Liver (tissue), 9 donors: ENCODE measurements around the gene WFDC12. TPM values are rescaled to one million over a fixed set of nuclear protein-coding genes. Genes with fewer than 3 reads are reported as not detected.

Source experiments
- DNase-seq: peaks from one replicate; pipeline ENCODE4 v3.0.0-alpha.2; 2017; ENCODE audit warnings: low spot score
- H3K27ac ChIP-seq, 2 donors: one replicate each; pipeline ENCODE4 v1.7.0; 2013; ENCODE audit warnings: inconsistent platforms in 2 of 2, low read length in 2 of 2, control low read depth in 1 of 2, low read depth in 1 of 2, mild to moderate bottlenecking in 1 of 2
- H3K27me3 ChIP-seq, 4 donors: one replicate each; pipeline versions ENCODE4 v1.6.1 to v1.7.0; 2013; ENCODE audit warnings: low read length in 3 of 4, inconsistent platforms in 1 of 4, mild to moderate bottlenecking in 1 of 4, moderate library complexity in 1 of 4; ENCODE audit not compliant: control insufficient read depth in 4 of 4, insufficient read depth in 4 of 4
- H3K36me3 ChIP-seq, 4 donors: one replicate each; pipeline versions ENCODE4 v1.6.1 to v1.7.0; 2013; ENCODE audit warnings: low read length in 3 of 4, mild to moderate bottlenecking in 3 of 4, low read depth in 1 of 4, moderate library complexity in 1 of 4; ENCODE audit not compliant: control insufficient read depth in 4 of 4, insufficient read depth in 3 of 4
- H3K4me1 ChIP-seq, 4 donors: one replicate each; pipeline versions ENCODE4 v1.6.1 to v1.7.0; 2013; ENCODE audit warnings: low read length in 3 of 4, mild to moderate bottlenecking in 3 of 4, moderate library complexity in 1 of 4; ENCODE audit not compliant: control insufficient read depth in 4 of 4, insufficient read depth in 4 of 4
- H3K4me3 ChIP-seq, 3 donors: one replicate each; pipeline versions ENCODE4 v1.6.1 to v1.7.0; 2013; ENCODE audit warnings: low read length in 3 of 3, control low read depth in 1 of 3, low read depth in 1 of 3, mild to moderate bottlenecking in 1 of 3
- H3K9ac ChIP-seq, 2 donors: one replicate each; pipeline ENCODE4 v1.7.0; 2013; ENCODE audit warnings: low read length in 2 of 2, mild to moderate bottlenecking in 2 of 2, moderate library complexity in 2 of 2, control low read depth in 1 of 2, low read depth in 1 of 2
- H3K9me3 ChIP-seq, 4 donors: one replicate each; pipeline versions ENCODE4 v1.6.1 to v1.7.0; 2013; ENCODE audit warnings: low read length in 3 of 4; ENCODE audit not compliant: control insufficient read depth in 4 of 4
- CTCF ChIP-seq: fragments of 150-350 bp; IDR thresholded peaks from 2 replicates; pipeline ENCODE4 v1.5.1; 2017; ENCODE audit warnings: improper control_type of control experiment, low read depth, low read length; ENCODE audit not compliant: missing input control
- EGR1 ChIP-seq, 2 donors: IDR thresholded peaks; 2 replicates each; pipeline ENCODE4 v1.6.1; 2016 to 2018; ENCODE audit warnings: antibody characterized with exemption in 2 of 2, low read depth in 2 of 2
- FOXA2 ChIP-seq: IDR thresholded peaks from 2 replicates; pipeline ENCODE4 v1.6.1; 2016; ENCODE audit warnings: antibody characterized with exemption
- GABPA ChIP-seq, 2 donors: IDR thresholded peaks in 1 of 2; conservative IDR thresholded peaks in 1 of 2; 2 replicates each; pipeline ENCODE4 v1.6.1; 2016; ENCODE audit warnings: antibody characterized with exemption in 2 of 2, mild to moderate bottlenecking in 1 of 2, moderate library complexity in 1 of 2
- HNF4A ChIP-seq, 2 donors: conservative IDR thresholded peaks; 2 replicates each; pipeline ENCODE4 v1.6.1; 2016; ENCODE audit warnings: antibody characterized with exemption in 2 of 2, mild to moderate bottlenecking in 2 of 2
- HNF4G ChIP-seq: IDR thresholded peaks from 2 replicates; pipeline ENCODE4 v1.6.1; 2016; ENCODE audit warnings: antibody characterized with exemption
- JUND ChIP-seq, 2 donors: IDR thresholded peaks; 2 replicates each; pipeline ENCODE4 v1.6.1; 2016; ENCODE audit warnings: antibody characterized with exemption in 2 of 2
- MAX ChIP-seq: IDR thresholded peaks from 2 replicates; pipeline ENCODE4 v1.6.1; 2016; ENCODE audit warnings: antibody characterized with exemption
- NR2F2 ChIP-seq: IDR thresholded peaks from 2 replicates; pipeline ENCODE4 v1.6.1; 2016; ENCODE audit warnings: antibody characterized with exemption
- RAD21 ChIP-seq, 2 donors: IDR thresholded peaks; 2 replicates each; pipeline ENCODE4 v1.6.1; 2016; ENCODE audit warnings: antibody characterized with exemption in 2 of 2, mild to moderate bottlenecking in 2 of 2
- REST ChIP-seq: IDR thresholded peaks from 2 replicates; pipeline ENCODE4 v1.6.1; 2016; ENCODE audit warnings: antibody characterized with exemption, mild to moderate bottlenecking
- SP1 ChIP-seq: IDR thresholded peaks from 2 replicates; pipeline ENCODE4 v1.6.1; 2018; ENCODE audit warnings: antibody characterized with exemption, mild to moderate bottlenecking
- TAF1 ChIP-seq: conservative IDR thresholded peaks from 2 replicates; pipeline ENCODE4 v1.6.1; 2016; ENCODE audit warnings: antibody characterized with exemption, mild to moderate bottlenecking
- YY1 ChIP-seq: IDR thresholded peaks from 2 replicates; pipeline ENCODE4 v1.6.1; 2016; ENCODE audit warnings: antibody characterized with exemption, mild to moderate bottlenecking
- ZBTB33 ChIP-seq: IDR thresholded peaks from 2 replicates; pipeline ENCODE4 v1.6.1; 2016; ENCODE audit warnings: antibody characterized with exemption
- WGBS: extraction: QIAGEN DNeasy Blood & Tissue Kit; methylation state at CpG from one replicate; pipeline ENCODE4 v1.1.7; 2013; 5-methylcytosine and 5-hydroxymethylcytosine counted together
- polyA plus RNA-seq, 2 donors: library from polyadenylated mRNA; stranded (reverse) in 1 of 2; unstranded in 1 of 2; fragments of 200-250 nt in 1 of 2; fragments of >200 nt in 1 of 2; fragmentation: Nextera tagmentation in 1 of 2; extraction: Ambion mirVana in 1 of 2; gene quantifications; one replicate each; pipeline versions ENCODE4 v1.2.1 to v1.2.3, GENCODE V29; 2013 to 2015
- total RNA-seq, 2 donors: library from RNA; depleted of rRNA; stranded (reverse); fragments of >200 nt; gene quantifications; one replicate each; pipeline ENCODE4 v1.2.3, GENCODE V29; 2014
- donor health status: healthy.
- donor health status: healthy.
- donor health status: healthy.
- donor health status: healthy.
- donor health status: healthy.

The WFDC12 gene
- total and polyA plus RNA-seq, 4 donors: not detected

- TF ChIP-seq RAD21 (IDR thresholded peaks at IDR 0.05): no peak
- no peak for TF ChIP-seq CTCF
- no peak for TF ChIP-seq SP1
- TF ChIP-seq YY1: no peak
- no peak for TF ChIP-seq MAX
- no peak for TF ChIP-seq NR2F2
- TF ChIP-seq TAF1: no peak
- TF ChIP-seq GABPA (IDR thresholded peaks at IDR 0.05 in 1 of 2, conservative IDR thresholded peaks at IDR 0.05 in 1 of 2): no peak
- no peak for TF ChIP-seq JUND (IDR thresholded peaks at IDR 0.05)
- no peak for TF ChIP-seq HNF4A (conservative IDR thresholded peaks at IDR 0.05)
- no peak for TF ChIP-seq EGR1 (IDR thresholded peaks at IDR 0.05; ENCODE audit: low read depth in 2 of 2)
- TF ChIP-seq ZBTB33: no peak
- no peak for TF ChIP-seq FOXA2
- TF ChIP-seq REST: no peak
- H3K9me3 ChIP-seq: no peaks in the 10 kb centered on the region
- no peaks in the 10 kb centered on the region for H3K27me3 ChIP-seq
- WGBS: 86% methylated on average over 2 of the region's 2 CpGs
- peaks cover 4 to 11% (median 7%) of the 10 kb centered on the region in 4 donors for H3K4me1 ChIP-seq
- H3K4me3 ChIP-seq: no peak overlapping the region
- no peak overlapping the region for H3K27ac ChIP-seq
- no peak for DNase-seq
- H3K9ac ChIP-seq: no peak overlapping the region
- H3K36me3 ChIP-seq: no peaks in the 10 kb centered on the region
Measured at GRCh38 chr20:45105317-45105716, 18.9 kb downstream of the WFDC12 start.

GRCh38 chr20:45104786-45105185, 19.5 kb downstream of the WFDC12 start:
- no peak overlapping the region for H3K27ac ChIP-seq
- no peaks in the 10 kb centered on the region for H3K27me3 ChIP-seq
- peaks cover 4 to 11% (median 7%) of the 10 kb centered on the region in 4 donors for H3K4me1 ChIP-seq
- TF ChIP-seq RAD21 (IDR thresholded peaks at IDR 0.05): no peak
- TF ChIP-seq CTCF: no peak
- TF ChIP-seq EGR1 (IDR thresholded peaks at IDR 0.05; ENCODE audit: low read depth in 2 of 2): no peak
- no peak for TF ChIP-seq HNF4A (conservative IDR thresholded peaks at IDR 0.05)
- no peak for TF ChIP-seq HNF4G
- no peak for TF ChIP-seq FOXA2
- TF ChIP-seq GABPA (IDR thresholded peaks at IDR 0.05 in 1 of 2, conservative IDR thresholded peaks at IDR 0.05 in 1 of 2): no peak
- no peak for TF ChIP-seq JUND (IDR thresholded peaks at IDR 0.05)
- no peaks in the 10 kb centered on the region for H3K9me3 ChIP-seq
- H3K4me3 ChIP-seq: no peak overlapping the region
- no peaks in the 10 kb centered on the region for H3K36me3 ChIP-seq
- 70% methylated on average over 5 of the region's 5 CpGs for WGBS
- H3K9ac ChIP-seq: no peak overlapping the region
- DNase-seq: no peak
